AG10803 (cell line): ENCODE measurements around the gene SGCE.

Source experiments
- DNase-seq: peaks from one replicate; pipeline ENCODE4 v3.0.0; 2010; ENCODE audit warnings: low read depth
- H3K4me3 ChIP-seq: 2 replicates; pipeline ENCODE4 v1.5.1; 2011; ENCODE audit warnings: mild to moderate bottlenecking, low read length, control low read depth
- TF ChIP-seq, protein P1 (sequence below): conservative IDR thresholded peaks from 2 replicates; pipeline ENCODE4 v1.5.1; 2011; ENCODE audit warnings: mild to moderate bottlenecking, low read length, control low read depth, inconsistent platforms

Gene SGCE

DNA sequence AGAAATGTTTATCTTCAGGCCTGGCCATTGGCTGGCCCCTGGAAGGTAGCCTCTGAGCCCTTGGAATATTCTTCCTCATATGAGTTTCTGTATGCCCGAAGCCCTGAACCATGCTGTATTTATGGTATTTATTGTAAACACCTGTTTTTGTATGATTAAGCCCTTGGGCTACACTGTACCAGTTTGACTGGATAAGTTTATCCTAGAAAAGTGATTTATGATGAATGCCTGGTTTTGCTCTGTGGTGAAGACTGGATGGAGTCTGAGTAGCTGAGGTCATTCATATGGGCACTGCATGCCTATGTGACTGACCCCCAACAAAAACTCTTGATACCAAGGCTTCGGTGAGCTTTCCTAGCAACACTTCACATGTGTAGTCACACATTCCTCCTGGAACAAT is 79.6 kb downstream of the SGCE start:
- H3K4me3 ChIP-seq: no peak overlapping the region
- no peak for DNase-seq
- TF ChIP-seq, protein P1, sequence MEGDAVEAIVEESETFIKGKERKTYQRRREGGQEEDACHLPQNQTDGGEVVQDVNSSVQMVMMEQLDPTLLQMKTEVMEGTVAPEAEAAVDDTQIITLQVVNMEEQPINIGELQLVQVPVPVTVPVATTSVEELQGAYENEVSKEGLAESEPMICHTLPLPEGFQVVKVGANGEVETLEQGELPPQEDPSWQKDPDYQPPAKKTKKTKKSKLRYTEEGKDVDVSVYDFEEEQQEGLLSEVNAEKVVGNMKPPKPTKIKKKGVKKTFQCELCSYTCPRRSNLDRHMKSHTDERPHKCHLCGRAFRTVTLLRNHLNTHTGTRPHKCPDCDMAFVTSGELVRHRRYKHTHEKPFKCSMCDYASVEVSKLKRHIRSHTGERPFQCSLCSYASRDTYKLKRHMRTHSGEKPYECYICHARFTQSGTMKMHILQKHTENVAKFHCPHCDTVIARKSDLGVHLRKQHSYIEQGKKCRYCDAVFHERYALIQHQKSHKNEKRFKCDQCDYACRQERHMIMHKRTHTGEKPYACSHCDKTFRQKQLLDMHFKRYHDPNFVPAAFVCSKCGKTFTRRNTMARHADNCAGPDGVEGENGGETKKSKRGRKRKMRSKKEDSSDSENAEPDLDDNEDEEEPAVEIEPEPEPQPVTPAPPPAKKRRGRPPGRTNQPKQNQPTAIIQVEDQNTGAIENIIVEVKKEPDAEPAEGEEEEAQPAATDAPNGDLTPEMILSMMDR: no peak

DNA sequence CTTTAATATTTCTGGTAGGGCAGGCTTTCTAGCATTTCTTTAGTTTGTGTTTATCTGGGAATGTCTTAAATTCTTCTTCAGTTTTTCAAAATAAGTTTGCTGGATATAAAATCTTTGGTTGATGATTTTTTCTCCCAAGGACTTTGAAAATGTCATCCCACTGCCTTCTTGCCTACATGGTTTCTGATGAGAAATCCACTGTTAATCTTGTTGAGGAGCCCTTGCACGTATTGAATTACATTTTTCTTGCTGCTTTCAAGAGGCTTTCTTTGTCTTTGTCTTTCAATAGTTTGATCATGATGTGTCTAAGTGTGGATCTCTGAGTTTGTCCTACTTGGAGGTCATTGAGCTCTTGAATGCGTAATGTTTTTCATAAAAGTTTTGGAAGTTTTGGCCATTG is 80.3 kb downstream of the SGCE start:
- TF ChIP-seq, protein P1: no peak
- no peak overlapping the region for H3K4me3 ChIP-seq
- DNase-seq: no peak

DNA sequence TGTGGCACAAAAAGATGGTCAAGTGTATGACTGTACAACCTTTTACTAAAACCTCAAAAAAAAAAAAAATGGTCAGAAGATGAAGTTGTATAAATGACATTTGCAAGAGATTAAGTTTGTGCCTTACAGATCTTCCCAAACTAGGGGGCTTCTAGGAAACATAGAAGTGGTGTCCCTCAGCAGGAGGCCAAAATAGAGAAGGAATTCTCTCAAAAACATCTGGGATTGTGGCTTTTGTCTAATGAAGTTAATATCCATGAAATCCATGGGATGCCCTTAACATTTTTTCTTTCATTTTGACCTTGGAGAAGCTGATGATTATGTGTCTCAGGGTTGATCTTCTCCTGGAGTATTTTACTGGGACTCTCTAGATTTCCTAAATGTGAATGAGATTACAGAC is 84.1 kb downstream of the SGCE start:
- TF ChIP-seq, protein P1: no peak
- DNase-seq: no peak
- no peak overlapping the region for H3K4me3 ChIP-seq

DNA sequence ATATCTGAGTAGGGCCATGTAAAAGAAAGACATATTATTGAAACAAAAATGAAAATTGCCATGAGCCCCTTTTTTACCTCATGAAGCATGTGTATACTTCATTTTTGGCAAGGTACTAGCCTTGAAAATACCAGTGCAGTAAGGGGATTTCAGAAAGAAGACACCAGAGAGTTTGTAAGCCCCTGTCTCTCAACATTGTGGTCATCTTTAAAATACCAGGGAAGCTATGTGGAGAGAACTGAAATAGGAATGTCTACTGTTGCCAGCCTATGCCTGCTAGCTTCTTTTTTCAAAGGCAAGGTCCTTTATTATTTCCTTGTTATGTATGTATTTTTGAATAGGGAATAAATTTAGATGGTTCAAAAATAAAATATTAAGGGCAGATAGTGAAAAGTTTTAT is 88.5 kb downstream of the SGCE start:
- no peak for DNase-seq
- TF ChIP-seq, protein P1: no peak
- no peak overlapping the region for H3K4me3 ChIP-seq

DNA sequence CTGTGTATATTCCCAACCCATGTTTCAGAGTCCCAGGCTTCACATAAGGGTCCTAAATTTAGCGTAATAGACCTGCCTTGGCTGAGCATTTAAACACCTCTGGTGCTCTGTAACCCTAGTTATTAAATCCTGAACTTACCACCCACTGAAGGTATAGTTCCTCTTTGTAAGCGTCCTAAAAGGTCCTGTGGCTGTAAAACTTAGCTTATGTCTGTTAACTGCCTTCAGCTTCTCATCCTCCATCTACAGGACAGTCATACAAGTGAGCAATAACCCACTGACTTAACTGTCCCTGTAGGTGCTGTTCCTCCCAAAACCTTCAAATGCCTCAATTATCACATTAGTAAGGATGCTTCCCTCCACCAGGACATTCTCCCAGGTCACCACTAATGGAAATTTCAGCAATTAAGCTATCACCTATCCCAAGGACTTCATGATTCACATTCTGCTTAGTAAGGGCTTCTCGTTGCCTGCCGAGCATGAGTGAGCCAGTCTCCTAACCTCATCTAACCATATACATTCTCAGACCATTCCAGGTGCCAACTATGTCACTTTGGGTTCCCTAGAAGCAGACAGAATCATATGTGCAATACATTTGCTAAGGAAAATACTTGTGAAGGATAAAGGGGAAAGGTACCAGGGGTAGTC is 90.6 kb downstream of the SGCE start:
- TF ChIP-seq, protein P1: no peak
- DNase-seq: no peak
- no peak overlapping the region for H3K4me3 ChIP-seq

DNA sequence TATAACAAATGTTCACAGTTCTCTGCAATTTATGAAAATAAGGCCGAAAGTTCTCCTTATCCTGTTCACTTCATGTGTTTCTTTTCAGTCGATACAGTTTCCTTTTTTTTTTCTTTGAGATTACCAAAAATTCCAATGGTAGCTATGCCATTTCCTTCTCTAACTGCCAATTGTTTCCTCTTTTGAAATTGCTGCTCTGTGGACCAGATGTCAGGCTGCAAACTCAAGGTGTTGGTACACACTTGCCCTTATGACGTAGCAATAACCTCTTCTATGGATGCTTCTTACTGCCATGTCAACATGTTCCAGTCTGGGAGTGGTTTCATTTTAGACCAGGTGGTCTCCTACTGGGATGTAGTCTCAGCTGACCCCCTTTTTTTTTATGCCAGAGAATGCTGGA is 93.4 kb downstream of the SGCE start:
- peak; percentile 51 for DNase-seq
- TF ChIP-seq, protein P1: no peak
- no peak overlapping the region for H3K4me3 ChIP-seq

DNA sequence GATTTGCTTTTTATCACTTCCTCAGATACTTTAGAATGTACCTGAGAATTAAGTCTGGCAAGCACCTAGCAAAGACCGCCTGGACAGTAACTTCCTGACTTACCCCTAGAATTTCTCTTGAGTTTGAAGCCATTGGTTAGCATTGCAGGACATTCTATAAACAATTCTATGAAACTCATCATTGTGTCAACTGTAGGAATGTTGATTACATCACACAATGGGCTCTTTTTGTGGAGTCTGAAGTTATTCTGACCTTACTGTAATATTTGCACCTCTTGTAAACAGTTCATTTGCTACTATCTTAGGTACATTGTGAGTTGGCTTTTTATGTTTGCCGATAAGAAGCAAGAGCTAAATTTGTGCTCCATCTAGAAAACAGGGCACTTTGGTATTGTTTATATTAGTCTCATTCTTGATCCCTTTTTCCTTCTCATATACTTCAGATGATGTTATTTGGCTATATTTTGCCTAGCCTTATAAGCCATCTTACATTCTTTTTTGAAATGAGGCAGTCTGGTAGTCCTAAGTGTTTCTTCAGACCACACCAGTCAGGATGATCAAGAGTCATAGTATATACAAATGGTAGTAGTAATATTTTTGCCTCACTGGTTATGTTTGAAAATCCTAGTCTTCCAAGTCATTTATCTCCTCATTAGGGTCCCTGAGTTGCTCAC is 94.0 kb downstream of the SGCE start:
- no peak overlapping the region for H3K4me3 ChIP-seq
- peak; percentile 31 for DNase-seq
- TF ChIP-seq, protein P1: no peak
